MV-4-11 (cell line): Measurements from ENCODE around the gene FMO2.

Experiments
- DNase-seq: peaks from one replicate; lab custom pipeline; 2025; lab: John Stamatoyannopoulos, UW

FMO2 gene

GRCh38 chr1:171185091-171185490, at the start of gene FMO2:
FMO2 (plus strand) TSS chr1:171185300; CDS start chr1:171185714, 414 bp downstream.
- DNase-seq = no peak

DNA sequence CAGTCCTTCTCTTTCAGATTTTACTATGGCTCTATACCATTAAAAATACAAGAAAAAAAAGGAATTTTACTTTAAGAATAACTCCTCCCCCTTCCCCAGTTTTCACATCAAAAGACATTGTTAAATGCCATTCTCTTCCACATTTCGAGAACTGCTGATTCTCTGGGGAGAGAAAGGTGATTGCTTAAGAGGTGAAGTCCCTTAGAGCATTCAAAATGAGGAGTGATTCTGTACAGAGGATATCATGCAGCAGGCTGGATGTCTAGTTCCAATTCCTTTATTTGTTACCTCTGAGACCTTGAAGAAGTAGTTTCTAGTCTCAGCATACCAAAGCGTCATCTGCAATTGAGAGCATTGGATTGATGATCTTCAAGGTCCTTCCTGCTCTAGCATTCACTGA, 47.5 kb upstream of the FMO2 start:
- DNase-seq = no peak

DNA sequence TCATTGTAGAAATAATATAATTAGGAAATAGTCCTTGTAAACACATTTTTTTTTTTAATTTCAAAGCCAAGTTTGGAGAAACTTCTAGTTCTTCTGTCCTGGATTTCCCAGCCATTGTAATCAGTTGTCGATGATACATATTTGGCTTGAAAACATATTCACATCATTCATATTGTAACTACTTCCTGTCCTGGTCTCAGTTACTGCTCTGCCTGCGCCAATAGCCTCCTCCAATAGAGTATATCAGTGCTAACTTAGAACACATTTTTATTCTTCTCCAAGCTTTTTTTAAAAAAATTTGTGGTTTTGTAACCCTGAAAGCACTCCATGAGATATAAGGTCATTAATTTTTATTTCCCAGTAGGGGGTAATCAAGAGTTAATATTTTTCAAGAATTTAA, 46.1 kb upstream of the FMO2 start:
- DNase-seq = no peak

- DNase-seq = no peak
Measured at GRCh38 chr1:171139890-171140289, 45.2 kb upstream of the FMO2 start.

DNA sequence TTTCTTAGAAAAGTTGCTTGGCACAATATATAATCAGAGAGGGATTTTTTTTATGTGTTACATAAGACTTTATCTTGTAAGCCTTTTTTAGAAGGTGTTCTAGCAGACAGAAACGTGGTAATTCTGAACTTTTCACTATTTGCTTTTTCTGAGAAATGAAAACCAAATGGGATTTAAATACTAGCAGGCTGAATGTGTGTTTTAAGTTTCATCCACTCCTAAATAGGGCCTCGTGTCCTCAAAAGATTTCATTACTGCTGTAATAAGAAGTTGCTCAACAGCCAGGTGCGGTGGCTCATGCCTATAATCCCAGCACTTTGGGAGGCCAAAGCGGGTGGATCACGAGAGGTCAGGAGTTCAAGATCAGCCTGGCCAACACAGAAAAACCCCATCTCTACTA, 44.7 kb upstream of the FMO2 start:
- no peak for DNase-seq

GRCh38 chr1:171140956-171141687, 44.0 kb upstream of the FMO2 start:
- no peak for DNase-seq

DNA sequence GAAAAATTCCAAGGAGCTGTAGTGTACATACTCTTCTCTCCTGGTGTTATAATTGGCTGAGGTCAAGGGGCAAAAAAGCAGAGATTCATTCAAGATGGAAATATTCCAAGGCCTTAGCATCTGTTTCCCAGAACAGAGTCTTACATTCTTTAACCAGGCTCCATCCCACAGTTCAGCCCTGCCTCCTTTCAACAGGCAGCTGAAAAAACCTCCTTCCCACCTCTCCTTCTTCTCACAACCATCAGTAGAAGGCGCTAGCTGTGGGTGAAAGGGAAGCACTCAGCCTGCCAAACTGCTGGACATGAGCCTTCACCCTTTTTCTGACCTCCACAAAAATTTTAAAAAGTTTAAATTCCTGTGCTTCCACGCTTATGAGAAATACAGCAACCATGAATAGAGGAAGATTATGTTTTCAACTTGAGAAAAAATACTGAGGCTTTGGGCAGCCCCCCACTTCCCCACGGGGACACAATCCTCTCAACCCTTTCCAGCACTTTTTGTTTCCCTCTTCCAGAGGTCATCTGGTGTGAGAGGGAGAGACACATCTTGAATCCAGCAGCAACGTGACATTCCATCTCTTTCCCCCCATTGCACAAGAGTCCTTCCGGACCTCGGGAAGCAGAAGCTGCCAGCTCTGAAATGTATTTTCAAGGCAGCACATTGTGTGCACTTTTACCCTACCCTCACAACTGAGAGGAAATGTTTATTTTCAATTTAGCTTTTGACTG, 43.2 kb upstream of the FMO2 start:
- DNase-seq = no peak

DNA sequence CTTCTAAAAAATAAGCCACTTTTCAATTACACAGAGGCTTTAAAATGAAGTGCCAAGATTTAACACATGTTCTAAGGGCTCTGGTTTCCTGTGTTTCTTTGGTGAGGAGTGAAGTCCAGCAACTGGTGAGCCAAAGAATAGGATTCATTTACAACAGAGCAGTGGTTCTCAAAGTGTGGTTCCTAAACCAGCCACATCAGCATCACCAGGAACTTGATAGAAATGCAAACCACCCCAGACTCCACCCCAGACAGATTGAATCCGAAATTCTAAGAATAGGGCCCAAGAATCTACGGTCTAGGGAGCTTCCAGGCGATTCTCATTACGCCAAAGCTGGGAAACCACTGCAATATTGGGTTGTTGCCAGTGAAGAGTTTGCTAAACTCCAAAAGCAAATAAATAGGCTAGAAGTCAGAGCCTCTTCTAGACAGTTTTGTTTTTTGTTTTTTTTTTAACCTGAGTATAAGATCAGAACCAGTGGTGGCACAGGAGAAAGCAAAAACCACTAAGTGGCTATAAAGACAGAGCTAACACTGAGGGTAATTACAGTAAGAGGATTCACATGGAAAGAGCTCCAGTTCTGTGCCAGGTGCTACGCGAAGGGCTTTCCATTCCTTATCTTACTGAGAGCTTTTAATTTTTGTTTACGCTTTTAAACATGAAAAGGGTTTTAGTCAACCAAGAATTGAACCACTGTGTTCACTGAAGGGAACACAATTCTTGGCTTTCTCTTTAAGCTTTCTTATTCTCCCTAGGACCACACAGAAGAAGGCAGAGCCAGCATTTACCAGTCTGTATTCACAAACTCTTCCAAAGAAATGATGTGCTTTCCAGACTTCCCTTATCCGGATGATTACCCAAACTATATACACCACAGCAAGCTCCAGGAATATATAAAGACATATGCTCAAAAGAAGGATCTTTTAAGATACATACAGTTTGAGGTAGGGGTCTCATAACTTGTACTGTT, 42.4 kb upstream of the FMO2 start:
- DNase-seq = no peak

- no peak for DNase-seq
Measured at GRCh38 chr1:171150156-171150555, 34.9 kb upstream of the FMO2 start.

- no peak for DNase-seq
Measured at GRCh38 chr1:171152549-171152948, 32.6 kb upstream of the FMO2 start.

DNA sequence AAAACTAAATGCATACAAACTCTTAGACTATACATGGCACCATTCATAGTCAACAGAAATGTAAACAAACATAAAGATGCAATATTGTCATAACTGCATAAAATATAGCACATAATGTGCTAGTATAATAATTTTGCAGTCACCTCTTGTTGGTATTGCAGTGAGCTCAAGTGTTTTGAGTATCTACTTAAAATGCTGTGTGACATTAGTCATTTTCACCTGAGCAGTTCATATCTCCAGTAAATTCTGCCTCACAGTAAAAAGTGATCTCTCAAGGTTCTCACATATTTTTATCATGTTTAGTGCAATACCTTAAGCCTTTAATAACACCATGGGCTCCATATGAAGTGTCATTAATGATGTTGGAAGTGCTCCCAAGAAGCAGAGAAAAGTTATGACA, 29.6 kb upstream of the FMO2 start:
- no peak for DNase-seq

DNA sequence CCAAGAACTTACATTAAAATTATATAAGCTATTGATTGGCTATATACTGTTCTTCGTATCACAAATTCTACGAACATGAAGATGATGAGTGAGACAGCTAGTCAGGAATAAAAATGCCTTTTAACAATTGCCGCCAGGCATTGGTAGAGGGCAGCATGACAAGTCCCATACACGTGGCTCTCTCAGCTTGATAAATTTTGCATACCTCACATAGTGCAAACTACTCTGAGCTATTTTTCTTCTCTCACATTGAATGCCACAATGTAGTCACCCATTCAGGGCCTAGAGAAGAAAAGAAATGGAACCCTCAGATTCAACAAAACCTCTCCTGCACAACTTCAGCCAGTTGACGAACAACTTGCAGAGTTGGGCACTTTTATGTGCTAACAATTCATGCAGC, 27.0 kb upstream of the FMO2 start:
- DNase-seq = no peak

DNA sequence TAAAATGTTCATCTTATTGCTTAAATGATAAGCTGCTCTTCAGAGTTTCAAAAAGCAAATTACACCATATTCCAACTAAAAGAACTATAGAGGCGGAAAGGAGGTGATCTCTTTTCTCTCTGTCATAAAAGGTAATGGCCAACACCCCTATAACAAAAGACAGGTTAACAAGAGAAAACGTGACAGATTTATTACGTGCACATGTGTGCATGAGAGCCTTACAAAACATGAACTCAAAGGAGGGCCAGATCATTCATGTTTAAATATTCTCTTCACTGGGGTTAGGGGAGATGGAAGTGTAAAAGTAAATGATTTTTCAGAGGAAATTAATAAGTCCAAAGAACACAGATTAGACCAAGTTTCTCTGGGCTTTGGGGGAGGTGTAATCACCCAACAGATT, 26.5 kb upstream of the FMO2 start:
- DNase-seq = no peak

GRCh38 chr1:171159148-171159547, 26.0 kb upstream of the FMO2 start:
- no peak for DNase-seq

- DNase-seq = peak; percentile 45
Measured at GRCh38 chr1:171160211-171160610, 24.9 kb upstream of the FMO2 start.

DNA sequence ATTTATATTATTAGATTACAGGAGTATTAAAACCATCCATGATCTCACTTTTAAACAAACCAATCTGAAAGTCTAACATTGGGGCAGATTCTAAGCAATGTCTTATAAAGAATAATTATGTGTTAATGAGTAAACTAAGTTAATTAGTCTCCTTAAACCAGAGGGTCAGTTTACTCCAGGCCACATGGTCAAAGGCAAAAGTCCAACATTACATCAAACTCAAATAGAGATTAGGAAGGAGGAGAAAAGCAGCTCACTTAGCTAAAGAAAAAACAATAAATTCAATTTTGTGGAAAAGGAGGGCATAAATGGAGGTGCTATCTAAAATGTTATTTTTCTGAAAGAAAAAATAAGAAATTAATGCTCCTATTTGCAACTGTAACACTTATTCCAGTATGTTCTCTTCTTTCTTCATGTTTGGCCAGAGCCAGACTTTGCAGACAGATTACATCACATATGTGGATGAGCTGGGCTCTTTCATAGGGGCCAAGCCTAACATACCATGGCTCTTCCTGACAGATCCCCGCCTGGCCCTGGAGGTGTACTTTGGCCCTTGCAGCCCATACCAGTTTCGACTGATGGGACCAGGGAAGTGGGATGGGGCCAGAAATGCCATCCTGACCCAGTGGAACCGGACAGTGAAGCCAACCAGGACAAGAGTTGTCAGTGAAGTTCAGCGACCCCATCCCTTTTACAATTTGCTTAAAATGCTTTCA, 24.3 kb upstream of the FMO2 start:
- DNase-seq = no peak

- DNase-seq = no peak
Measured at GRCh38 chr1:171161431-171161830, 23.7 kb upstream of the FMO2 start.

GRCh38 chr1:171166361-171166760, 18.7 kb upstream of the FMO2 start:
- DNase-seq = no peak

DNA sequence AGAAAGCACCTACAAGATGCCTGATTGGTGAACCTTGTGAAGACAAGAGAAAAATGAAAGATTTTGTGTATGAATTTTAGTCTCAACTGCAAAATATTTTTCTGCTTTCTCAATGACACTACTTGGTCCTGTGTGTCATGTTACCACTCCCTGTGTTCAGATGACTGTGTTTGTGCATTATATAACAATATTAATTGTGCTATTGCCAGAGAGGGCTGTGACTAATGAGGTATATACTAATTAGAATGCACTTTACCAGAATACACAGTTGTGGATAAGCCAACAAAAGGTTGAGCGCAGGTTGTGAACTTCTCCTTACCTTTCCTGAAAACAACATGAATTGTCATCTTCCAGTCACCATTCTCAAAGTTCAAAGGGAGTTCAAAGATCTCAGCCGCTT, 17.3 kb upstream of the FMO2 start:
- DNase-seq = no peak

DNA sequence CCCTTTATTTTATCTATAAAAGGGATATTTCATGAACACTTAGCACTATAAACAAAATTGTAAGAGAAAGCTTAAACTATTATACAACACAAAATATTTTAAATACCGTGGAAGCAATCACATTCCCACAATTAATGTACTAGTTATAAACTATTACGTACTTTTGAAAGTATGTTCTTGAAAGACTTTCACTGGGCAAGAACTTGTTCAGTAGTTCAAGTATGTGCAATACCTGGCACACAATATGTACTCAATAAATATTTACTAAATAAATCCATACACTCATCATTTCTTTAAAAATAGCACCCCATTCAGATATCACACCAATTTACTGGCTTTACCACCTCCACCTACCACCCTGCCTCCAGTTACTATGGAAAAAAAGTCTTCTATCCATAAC, 12.6 kb upstream of the FMO2 start:
- no peak for DNase-seq

DNA sequence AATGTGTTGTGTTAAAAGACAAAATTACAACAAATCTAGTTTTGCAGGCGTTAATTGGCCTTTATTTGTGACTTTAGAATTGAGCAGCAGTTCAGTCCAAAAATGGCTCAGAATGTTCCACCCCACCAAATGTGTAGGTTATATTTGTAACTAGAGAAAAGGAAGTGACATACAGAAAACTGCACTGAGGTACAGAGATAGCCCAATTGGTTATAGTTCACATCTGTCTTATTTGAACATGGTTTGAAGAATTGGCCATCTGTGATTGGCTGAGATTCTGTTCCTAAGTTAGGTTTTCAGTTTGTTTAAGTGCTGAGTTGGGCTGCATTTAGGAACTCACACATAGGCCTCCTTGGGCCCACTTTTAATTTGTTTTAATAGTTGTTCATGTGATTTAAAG, 12.0 kb upstream of the FMO2 start:
- no peak for DNase-seq
